PC-9 (cell line): ENCODE data around the gene SPATA31E1. TPM values are rescaled to one million over a fixed set of nuclear protein-coding genes. Genes with fewer than 3 reads are reported as not detected.

Experiments
- BruUV-seq: library from RNA; stranded (reverse); fragments of 400-500 nt; replicated peaks from 2 replicates; lab custom pipeline; 2021; lab: Mats Ljungman, UMichigan
- CTCF ChIA-PET: fragments of 300-600 bp; sonication (Branson Sonifier 250); formaldehyde crosslinking; loops from one replicate; lab custom pipeline; 2022; ENCODE audit warnings: antibody characterized with exemption; lab: Charles Lee
- POLR2A ChIA-PET: fragments of 300-600 bp; sonication (Branson Sonifier 250); formaldehyde crosslinking; loops from one replicate; lab custom pipeline; 2022; ENCODE audit warnings: antibody characterized with exemption; ENCODE audit not compliant: unreplicated experiment; lab: Charles Lee
- DNase-seq, 2 experiments: peaks; one replicate each; pipeline versions ENCODE4 v3.0.0 to v3.0.0-alpha.2; 2015 to 2022; ENCODE audit warnings: mixed read lengths in 1 of 2
- H2AFZ ChIP-seq: fragments of 200-600 bp; sonication (generic); 2 replicates; pipeline ENCODE4 v1.8.1; 2017; ENCODE audit warnings: antibody characterized with exemption
- H3F3A ChIP-seq: fragments of 200-600 bp; sonication (generic); 2 replicates; pipeline ENCODE4 v1.8.1; 2017; ENCODE audit warnings: antibody characterized with exemption, mild to moderate bottlenecking, low read depth; ENCODE audit not compliant: insufficient read depth
- H3K27ac ChIP-seq: fragments of 200-600 bp; sonication (generic); 2 replicates; pipeline ENCODE4 v1.6.1; 2016; ENCODE audit warnings: mixed run types
- H3K27me3 ChIP-seq: fragments of 200-600 bp; sonication (generic); 2 replicates; pipeline ENCODE4 v1.6.1; 2016; ENCODE audit warnings: low read depth, mixed run types; ENCODE audit not compliant: insufficient read depth
- H3K36me3 ChIP-seq: fragments of 200-600 bp; sonication (generic); 2 replicates; pipeline ENCODE4 v1.6.1; 2016; ENCODE audit warnings: low read depth, mixed run types
- H3K4me1 ChIP-seq: fragments of 200-600 bp; sonication (generic); replicated peaks from 2 replicates; pipeline ENCODE4 v1.6.1; 2016; ENCODE audit warnings: mixed run types; ENCODE audit not compliant: insufficient read depth
- H3K4me2 ChIP-seq: fragments of 200-600 bp; sonication (generic); 2 replicates; pipeline ENCODE4 v1.6.1; 2017; ENCODE audit warnings: mixed run types
- H3K4me3 ChIP-seq: fragments of 200-600 bp; sonication (generic); 2 replicates; pipeline ENCODE4 v1.6.1; 2016; ENCODE audit warnings: mixed run types
- H3K79me2 ChIP-seq: fragments of 200-600 bp; sonication (generic); 2 replicates; pipeline ENCODE4 v1.6.1; 2017; ENCODE audit warnings: low read depth, mixed run types
- H3K9me2 ChIP-seq: fragments of 200-600 bp; sonication (generic); 2 replicates; pipeline ENCODE4 v1.8.1; 2017; ENCODE audit warnings: mild to moderate bottlenecking; ENCODE audit not compliant: insufficient read depth
- H3K9me3 ChIP-seq: fragments of 200-600 bp; sonication (generic); 2 replicates; pipeline ENCODE4 v1.8.1; 2016; ENCODE audit warnings: low read depth; ENCODE audit not compliant: insufficient read depth
- H4K20me1 ChIP-seq: fragments of 200-600 bp; sonication (generic); 2 replicates; pipeline ENCODE4 v1.8.1; 2017; ENCODE audit not compliant: insufficient read depth
- EZH2 ChIP-seq: fragments of 200-600 bp; sonication (generic); IDR thresholded peaks from 2 replicates; pipeline ENCODE4 v1.8.0; 2017; ENCODE audit warnings: antibody characterized with exemption, low read depth
- intact Hi-C: fragments of 100-400 bp; cut with micrococcal nuclease; formaldehyde crosslinking; loops from one replicate; pipeline ENCODE4 v1.10.0; 2022; ENCODE audit not compliant: unreplicated experiment
- total RNA-seq: library from RNA; stranded (reverse); gene quantifications from 2 replicates; pipeline ENCODE4 v1.2.3, GENCODE V29; 2021
- TF ChIP-seq, protein P1 (sequence below): fragments of 200-600 bp; sonication (generic); conservative IDR thresholded peaks from 2 replicates; pipeline ENCODE4 v1.6.1; 2017; ENCODE audit warnings: mixed run types, antibody characterized with exemption, mild to moderate bottlenecking, moderate library complexity

Gene SPATA31E1
- total RNA-seq, 1 experiment from 2014 or later: not detected

GRCh38 chr9:87853876-87854579 lies 28.6 kb upstream of the SPATA31E1 start:
- no peaks in the 10 kb centered on the region for H3F3A ChIP-seq
- no peak overlapping the region for H3K4me3 ChIP-seq
- intact Hi-C loops: no loop called here
- no peak overlapping the region for H2AFZ ChIP-seq
- DNase-seq: no peak
- H3K9me2 ChIP-seq: no peaks in the 10 kb centered on the region
- no peak overlapping the region for H3K4me2 ChIP-seq
- ChIA-PET CTCF (no interaction called here), POLR2A (no interaction called here)
- TF ChIP-seq, protein P1, sequence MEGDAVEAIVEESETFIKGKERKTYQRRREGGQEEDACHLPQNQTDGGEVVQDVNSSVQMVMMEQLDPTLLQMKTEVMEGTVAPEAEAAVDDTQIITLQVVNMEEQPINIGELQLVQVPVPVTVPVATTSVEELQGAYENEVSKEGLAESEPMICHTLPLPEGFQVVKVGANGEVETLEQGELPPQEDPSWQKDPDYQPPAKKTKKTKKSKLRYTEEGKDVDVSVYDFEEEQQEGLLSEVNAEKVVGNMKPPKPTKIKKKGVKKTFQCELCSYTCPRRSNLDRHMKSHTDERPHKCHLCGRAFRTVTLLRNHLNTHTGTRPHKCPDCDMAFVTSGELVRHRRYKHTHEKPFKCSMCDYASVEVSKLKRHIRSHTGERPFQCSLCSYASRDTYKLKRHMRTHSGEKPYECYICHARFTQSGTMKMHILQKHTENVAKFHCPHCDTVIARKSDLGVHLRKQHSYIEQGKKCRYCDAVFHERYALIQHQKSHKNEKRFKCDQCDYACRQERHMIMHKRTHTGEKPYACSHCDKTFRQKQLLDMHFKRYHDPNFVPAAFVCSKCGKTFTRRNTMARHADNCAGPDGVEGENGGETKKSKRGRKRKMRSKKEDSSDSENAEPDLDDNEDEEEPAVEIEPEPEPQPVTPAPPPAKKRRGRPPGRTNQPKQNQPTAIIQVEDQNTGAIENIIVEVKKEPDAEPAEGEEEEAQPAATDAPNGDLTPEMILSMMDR: no peak
- no peak for TF ChIP-seq EZH2
- H3K36me3 ChIP-seq: no peaks in the 10 kb centered on the region
- 0 out of 2 replicates have a peak, but pooled peaks cover 8% of the 10 kb centered on the region for H3K4me1 ChIP-seq
- no TSS peak for BruUV-seq
- no peak overlapping the region for H3K27ac ChIP-seq
- no peaks in the 10 kb centered on the region for H3K27me3 ChIP-seq
- no peaks in the 10 kb centered on the region for H4K20me1 ChIP-seq
- no peaks in the 10 kb centered on the region for H3K79me2 ChIP-seq
- H3K9me3 ChIP-seq: no peaks in the 10 kb centered on the region

- no peaks in the 10 kb centered on the region for H3K9me3 ChIP-seq
- BruUV-seq: no TSS peak
- H3F3A ChIP-seq: no peaks in the 10 kb centered on the region
- no peak for DNase-seq
- H3K9me2 ChIP-seq: no peaks in the 10 kb centered on the region
- H2AFZ ChIP-seq: no peak overlapping the region
- ChIA-PET POLR2A (interaction anchor here (0.5 kb wide), 1 partner anchor 17 kb away, joined by 5 read pairs; no protein-coding TSS in a partner anchor), CTCF (no interaction called here)
- no peak overlapping the region for H3K27ac ChIP-seq
- no peaks in the 10 kb centered on the region for H3K27me3 ChIP-seq
- intact Hi-C loops: no loop called here
- no peaks in the 10 kb centered on the region for H3K36me3 ChIP-seq
- H3K4me2 ChIP-seq: no peak overlapping the region
- no peak overlapping the region for H3K4me3 ChIP-seq
- no peaks in the 10 kb centered on the region for H4K20me1 ChIP-seq
- H3K4me1 ChIP-seq: 0 out of 2 replicates have a peak, but pooled peaks cover 8% of the 10 kb centered on the region
- TF ChIP-seq, protein P1: no peak
- no peak for TF ChIP-seq EZH2
- H3K79me2 ChIP-seq: no peaks in the 10 kb centered on the region
Observed at GRCh38 chr9:87854580-87854955, 28.1 kb upstream of the SPATA31E1 start.

DNA sequence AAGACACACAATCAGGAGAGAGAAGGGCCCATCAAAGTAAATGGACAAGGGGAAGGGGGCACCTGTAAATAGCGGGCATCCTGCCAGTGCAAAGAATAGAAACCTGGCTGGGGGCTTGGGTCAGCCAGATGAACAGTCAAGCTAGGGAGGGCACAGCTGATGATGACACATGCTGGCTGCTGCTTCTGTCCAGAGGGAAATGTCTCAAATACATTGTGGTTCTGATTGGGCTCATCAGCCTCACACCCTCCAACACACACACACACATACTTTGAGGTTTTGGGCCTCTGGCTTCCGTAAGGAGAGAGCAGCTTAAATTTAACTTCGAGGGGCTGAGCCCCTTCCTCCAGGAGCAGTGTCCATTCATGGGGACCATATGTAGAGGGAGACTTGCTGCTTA lies 27.6 kb upstream of the SPATA31E1 start:
- H3K36me3 ChIP-seq: no peaks in the 10 kb centered on the region
- CTCF ChIA-PET: no interaction called here
- H3K4me2 ChIP-seq: no peak overlapping the region
- H2AFZ ChIP-seq: no peak overlapping the region
- no peak overlapping the region for H3K4me3 ChIP-seq
- DNase-seq: no peak
- POLR2A ChIA-PET: interaction anchor here (0.5 kb wide), 1 partner anchor 17 kb away, joined by 5 read pairs; no protein-coding TSS in a partner anchor
- 0 out of 2 replicates have a peak, but pooled peaks cover 8% of the 10 kb centered on the region for H3K4me1 ChIP-seq
- TF ChIP-seq EZH2: no peak
- TF ChIP-seq, protein P1: no peak
- no peaks in the 10 kb centered on the region for H3F3A ChIP-seq
- H3K79me2 ChIP-seq: no peaks in the 10 kb centered on the region
- no peaks in the 10 kb centered on the region for H3K9me3 ChIP-seq
- intact Hi-C loops: no loop called here
- no TSS peak for BruUV-seq
- H3K9me2 ChIP-seq: no peaks in the 10 kb centered on the region
- no peaks in the 10 kb centered on the region for H4K20me1 ChIP-seq
- no peaks in the 10 kb centered on the region for H3K27me3 ChIP-seq
- H3K27ac ChIP-seq: no peak overlapping the region
